ENCODE measurements around the gene SEC62. TPM values are rescaled to one million over a fixed set of nuclear protein-coding genes. Genes with fewer than 3 reads are reported as not detected.

SEC62 gene, protein sequence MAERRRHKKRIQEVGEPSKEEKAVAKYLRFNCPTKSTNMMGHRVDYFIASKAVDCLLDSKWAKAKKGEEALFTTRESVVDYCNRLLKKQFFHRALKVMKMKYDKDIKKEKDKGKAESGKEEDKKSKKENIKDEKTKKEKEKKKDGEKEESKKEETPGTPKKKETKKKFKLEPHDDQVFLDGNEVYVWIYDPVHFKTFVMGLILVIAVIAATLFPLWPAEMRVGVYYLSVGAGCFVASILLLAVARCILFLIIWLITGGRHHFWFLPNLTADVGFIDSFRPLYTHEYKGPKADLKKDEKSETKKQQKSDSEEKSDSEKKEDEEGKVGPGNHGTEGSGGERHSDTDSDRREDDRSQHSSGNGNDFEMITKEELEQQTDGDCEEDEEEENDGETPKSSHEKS
- 10 to 100 TPM; 18.3 to 35.3 (median 28.9) TPM for total RNA-seq

DNA sequence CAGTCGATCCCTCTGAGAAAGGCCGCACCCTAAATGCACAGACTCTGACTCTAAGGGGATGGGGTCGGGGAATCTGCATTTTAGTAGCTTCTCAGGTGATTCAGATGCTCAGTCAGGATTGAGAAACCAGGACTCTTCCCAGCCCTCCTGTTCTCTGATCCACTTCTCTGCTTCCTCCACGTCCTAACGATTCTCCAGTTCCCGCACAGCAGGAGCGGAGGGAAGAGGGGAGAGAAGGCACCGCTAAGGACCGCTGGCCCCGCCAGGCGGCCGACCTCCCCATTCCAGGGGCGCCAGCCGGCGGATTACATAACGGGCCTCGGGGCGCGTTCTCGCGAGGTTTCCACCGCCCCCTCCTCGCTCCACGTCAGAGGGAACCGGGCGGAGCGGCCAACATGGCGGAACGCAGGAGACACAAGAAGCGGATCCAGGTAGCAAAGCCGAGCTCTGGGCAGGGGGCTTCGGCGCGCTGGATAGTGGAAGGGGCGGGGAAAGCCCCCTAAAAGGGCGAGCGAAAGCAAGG, at the start of gene SEC62:
Gene SEC62 (plus strand): TSS at position 380 of the 523 bp plus-strand sequence. CDS start 16 bp downstream, at position 396.
- WGBS: under 1% methylated on average over 37 of the region's 37 CpGs

DNA sequence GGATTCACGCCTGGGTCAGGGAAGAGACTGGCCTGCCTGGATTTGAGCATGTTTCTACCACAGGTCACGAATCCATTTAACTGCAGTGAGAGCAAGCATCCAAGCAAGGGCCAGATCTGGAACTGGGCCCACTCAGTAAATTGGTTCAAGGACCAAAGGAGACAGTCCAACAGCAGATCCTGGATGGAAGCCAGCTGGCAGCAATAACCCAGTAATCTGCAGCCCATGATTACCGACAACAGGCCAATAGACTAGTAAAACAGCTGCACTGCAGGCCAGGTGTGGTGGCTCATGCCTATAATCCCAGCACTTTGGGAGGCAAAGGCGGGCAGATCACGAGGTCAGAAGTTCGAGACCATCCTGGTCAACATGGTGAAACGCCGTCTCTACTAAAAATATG, 43.4 kb upstream of the SEC62 start:
- Histone ChIP-seq H3K27me3 (no peaks in the 10 kb centered on the region), H3K27ac (no peak overlapping the region), H3K4me1 (no peaks in the 10 kb centered on the region), H3K4me3 (no peak overlapping the region), H3K36me3 (no peaks in the 10 kb centered on the region), H3K9me3 (no peaks in the 10 kb centered on the region)
- no peak for DNase-seq (ENCODE audit: low spot score in 2 of 2)
- 50% methylated on average over 7 of the region's 8 CpGs for WGBS
- TF ChIP-seq POLR2A (IDR thresholded peaks at IDR 0.05) (no peak), EP300 (IDR thresholded peaks at IDR 0.05) (no peak), POLR2AphosphoS5 (IDR thresholded peaks at IDR 0.05) (no peak)
- TF ChIP-seq, protein P1, sequence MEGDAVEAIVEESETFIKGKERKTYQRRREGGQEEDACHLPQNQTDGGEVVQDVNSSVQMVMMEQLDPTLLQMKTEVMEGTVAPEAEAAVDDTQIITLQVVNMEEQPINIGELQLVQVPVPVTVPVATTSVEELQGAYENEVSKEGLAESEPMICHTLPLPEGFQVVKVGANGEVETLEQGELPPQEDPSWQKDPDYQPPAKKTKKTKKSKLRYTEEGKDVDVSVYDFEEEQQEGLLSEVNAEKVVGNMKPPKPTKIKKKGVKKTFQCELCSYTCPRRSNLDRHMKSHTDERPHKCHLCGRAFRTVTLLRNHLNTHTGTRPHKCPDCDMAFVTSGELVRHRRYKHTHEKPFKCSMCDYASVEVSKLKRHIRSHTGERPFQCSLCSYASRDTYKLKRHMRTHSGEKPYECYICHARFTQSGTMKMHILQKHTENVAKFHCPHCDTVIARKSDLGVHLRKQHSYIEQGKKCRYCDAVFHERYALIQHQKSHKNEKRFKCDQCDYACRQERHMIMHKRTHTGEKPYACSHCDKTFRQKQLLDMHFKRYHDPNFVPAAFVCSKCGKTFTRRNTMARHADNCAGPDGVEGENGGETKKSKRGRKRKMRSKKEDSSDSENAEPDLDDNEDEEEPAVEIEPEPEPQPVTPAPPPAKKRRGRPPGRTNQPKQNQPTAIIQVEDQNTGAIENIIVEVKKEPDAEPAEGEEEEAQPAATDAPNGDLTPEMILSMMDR (IDR thresholded peaks at IDR 0.05): no peak

More for the DNA sequence above, at the start of gene SEC62:
- H3K27ac ChIP-seq: peak within 1 kb of the TSS; percentile 97
- peak within 1 kb of the TSS; percentile 90 for H3K4me3 ChIP-seq
- H3K27me3 ChIP-seq: no peaks in the 10 kb centered on the region
- no peaks in the 10 kb centered on the region for H3K36me3 ChIP-seq
- TF ChIP-seq, protein P1 (IDR thresholded peaks at IDR 0.05): no peak
- TF ChIP-seq POLR2AphosphoS5 (IDR thresholded peaks at IDR 0.05) (peak; percentile 18 to 86 (median 76)), POLR2A (IDR thresholded peaks at IDR 0.05) (peak; percentile 38 to 71), EP300 (IDR thresholded peaks at IDR 0.05) (no peak)
- peaks cover 49% of the 10 kb centered on the region for H3K4me1 ChIP-seq
- H3K9me3 ChIP-seq: no peaks in the 10 kb centered on the region
- peak; percentile 96 to 97 for DNase-seq (ENCODE audit: low spot score in 2 of 2)

DNA sequence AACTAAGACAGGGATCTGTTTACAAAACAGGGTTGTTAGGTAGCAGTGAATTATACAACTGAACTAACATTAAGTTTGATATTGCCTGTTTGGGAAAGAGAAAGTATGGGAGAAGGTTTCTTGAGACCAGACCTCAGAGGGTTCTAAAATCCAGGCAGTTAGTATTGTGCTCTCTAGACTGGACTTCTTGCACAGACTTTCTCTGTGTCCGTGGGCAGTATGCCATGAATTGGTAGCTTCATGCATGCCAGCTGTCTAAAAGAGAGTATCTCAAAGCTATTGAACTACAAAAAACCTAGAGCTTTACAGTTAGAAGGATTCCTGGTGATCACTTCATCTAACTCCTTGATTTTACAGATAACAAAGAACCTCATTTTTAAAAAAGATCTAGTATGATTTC, 42.8 kb upstream of the SEC62 start:
- 48% methylated on average over 1 of the region's 1 CpG for WGBS
- no peaks in the 10 kb centered on the region for H3K36me3 ChIP-seq
- TF ChIP-seq EP300 (IDR thresholded peaks at IDR 0.05) (no peak), POLR2A (IDR thresholded peaks at IDR 0.05) (no peak), POLR2AphosphoS5 (IDR thresholded peaks at IDR 0.05) (no peak)
- TF ChIP-seq, protein P1 (IDR thresholded peaks at IDR 0.05): no peak
- H3K27ac ChIP-seq: no peak overlapping the region
- H3K27me3 ChIP-seq: no peaks in the 10 kb centered on the region
- no peak overlapping the region for H3K4me3 ChIP-seq
- H3K4me1 ChIP-seq: no peaks in the 10 kb centered on the region
- no peaks in the 10 kb centered on the region for H3K9me3 ChIP-seq
- no peak for DNase-seq (ENCODE audit: low spot score in 2 of 2)

DNA sequence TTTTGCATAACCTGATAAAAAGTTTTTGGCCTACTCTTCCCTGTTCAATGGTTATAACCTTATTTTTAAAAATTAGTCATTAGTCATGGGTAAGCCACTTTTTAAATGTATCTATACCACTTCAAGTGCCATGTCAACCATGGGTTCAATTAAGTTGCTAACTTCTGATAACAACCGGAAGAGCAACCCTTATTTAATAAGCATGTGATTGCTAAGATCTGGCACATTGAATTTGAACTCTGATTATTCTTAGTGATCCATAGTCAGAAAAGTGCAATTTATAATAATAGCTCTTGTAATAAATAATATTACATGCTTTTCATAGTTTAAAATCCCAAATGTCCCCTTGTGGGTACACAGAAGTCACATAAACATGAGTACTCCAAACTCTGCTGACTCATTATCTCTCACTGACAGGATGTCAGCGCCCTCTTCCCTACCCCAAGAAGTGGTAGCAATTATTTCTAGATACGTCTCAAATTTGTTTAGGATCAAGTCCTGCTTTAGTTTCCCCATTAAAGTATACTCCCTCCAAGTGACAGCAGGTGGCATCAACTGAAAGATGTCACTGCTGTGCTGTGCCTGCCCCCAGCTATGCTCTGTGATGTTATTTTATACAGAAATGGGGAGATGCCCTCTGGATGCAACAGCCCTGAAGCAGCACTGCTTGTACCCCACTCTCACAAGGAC, 36.6 kb upstream of the SEC62 start:
- Histone ChIP-seq H3K36me3 (no peaks in the 10 kb centered on the region), H3K27ac (no peak overlapping the region), H3K4me3 (no peak overlapping the region), H3K9me3 (no peaks in the 10 kb centered on the region), H3K27me3 (peaks cover 9% of the 10 kb centered on the region), H3K4me1 (no peaks in the 10 kb centered on the region)
- no peak for DNase-seq (ENCODE audit: low spot score in 2 of 2)
- WGBS: 72% methylated on average over 3 of the region's 3 CpGs
- TF ChIP-seq, protein P1 (IDR thresholded peaks at IDR 0.05): no peak
- TF ChIP-seq EP300 (IDR thresholded peaks at IDR 0.05): no peak
- no peak for TF ChIP-seq POLR2A (IDR thresholded peaks at IDR 0.05)
- TF ChIP-seq POLR2AphosphoS5 (IDR thresholded peaks at IDR 0.05): no peak

DNA sequence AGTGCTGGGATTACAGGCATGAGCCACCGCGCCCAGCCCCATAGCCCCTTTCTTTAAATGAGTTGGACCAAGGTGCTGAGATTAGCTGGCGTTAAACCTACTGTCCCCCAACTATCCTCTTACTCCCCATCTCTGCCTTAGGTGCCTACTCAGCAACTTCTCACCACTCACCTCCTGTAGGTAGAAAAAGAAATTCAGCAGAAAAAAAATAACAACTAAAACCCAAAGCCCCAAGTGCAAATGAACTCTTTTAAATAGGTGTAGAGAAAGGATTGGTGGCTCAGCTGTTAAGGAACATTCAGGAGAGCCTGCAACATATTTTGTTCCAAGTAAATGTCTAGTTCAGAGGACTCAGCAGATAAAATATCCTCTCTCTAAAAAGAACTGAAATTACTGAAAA, 35.8 kb upstream of the SEC62 start:
- H3K4me1 ChIP-seq: no peaks in the 10 kb centered on the region
- no peak for DNase-seq (ENCODE audit: low spot score in 2 of 2)
- no peaks in the 10 kb centered on the region for H3K36me3 ChIP-seq
- no peaks in the 10 kb centered on the region for H3K9me3 ChIP-seq
- H3K4me3 ChIP-seq: no peak overlapping the region
- H3K27me3 ChIP-seq: peaks cover 9% of the 10 kb centered on the region
- 95% methylated on average over 3 of the region's 3 CpGs for WGBS
- no peak overlapping the region for H3K27ac ChIP-seq
- no peak for TF ChIP-seq POLR2AphosphoS5 (IDR thresholded peaks at IDR 0.05)
- TF ChIP-seq, protein P1 (IDR thresholded peaks at IDR 0.05): no peak
- no peak for TF ChIP-seq EP300 (IDR thresholded peaks at IDR 0.05)
- no peak for TF ChIP-seq POLR2A (IDR thresholded peaks at IDR 0.05)

All from suprapubic skin (tissue), 4 donors.